Measurements from ENCODE around the gene RPL31.

Gene RPL31

GRCh38 chr2:100976061-100976460 is 26.0 kb upstream of the RPL31 start:
- no peak overlapping the region for H3K4me3 ChIP-seq (ENCODE audit: low read depth, low read length)
- no peaks in the 10 kb centered on the region for H3K36me3 ChIP-seq (ENCODE audit: control insufficient read depth, insufficient read depth, low read length)
- no peak overlapping the region for H3K27ac ChIP-seq (ENCODE audit: low read depth, low read length)
- H3K4me1 ChIP-seq (ENCODE audit: control insufficient read depth, insufficient read depth, low read length), result peaks cover 5% of the 10 kb centered on the region
- H3K9me3 ChIP-seq (ENCODE audit: control insufficient read depth, insufficient read depth, low read depth, low read length), result no peaks in the 10 kb centered on the region
- H3K9ac ChIP-seq (ENCODE audit: low read length), result no peak overlapping the region
- no peaks in the 10 kb centered on the region for H3K27me3 ChIP-seq (ENCODE audit: control insufficient read depth, insufficient read depth, low read length)

- Histone ChIP-seq H3K27ac (ENCODE audit: low read depth, low read length) (no peak overlapping the region), H3K4me1 (ENCODE audit: control insufficient read depth, insufficient read depth, low read length) (peaks cover 11% of the 10 kb centered on the region), H3K27me3 (ENCODE audit: control insufficient read depth, insufficient read depth, low read length) (no peaks in the 10 kb centered on the region), H3K36me3 (ENCODE audit: control insufficient read depth, insufficient read depth, low read length) (no peaks in the 10 kb centered on the region), H3K4me3 (ENCODE audit: low read depth, low read length) (no peak overlapping the region), H3K9ac (ENCODE audit: low read length) (no peak overlapping the region), H3K9me3 (ENCODE audit: control insufficient read depth, insufficient read depth, low read depth, low read length) (no peaks in the 10 kb centered on the region)
Measured at GRCh38 chr2:100976645-100977391, 25.3 kb upstream of the RPL31 start.

DNA sequence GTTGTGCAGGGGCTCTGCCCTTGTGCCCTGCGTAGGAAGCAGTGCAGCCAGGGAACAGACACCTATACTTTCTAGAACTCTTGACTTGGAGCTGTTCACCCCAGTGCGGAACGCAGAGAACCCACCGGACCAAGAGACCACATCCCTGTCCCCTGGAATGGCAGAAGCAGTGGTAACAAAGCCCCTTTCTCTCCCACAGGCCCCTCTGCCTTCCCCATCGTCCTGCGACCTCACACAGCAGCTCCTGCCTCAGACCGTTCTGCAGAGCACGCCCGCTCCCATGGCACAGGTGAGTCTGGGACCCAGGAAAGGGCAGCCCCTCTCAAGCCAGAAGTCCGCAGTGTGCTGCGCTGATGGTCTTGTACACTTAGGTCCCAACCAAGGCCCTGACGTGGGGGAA is 24.6 kb upstream of the RPL31 start:
- Histone ChIP-seq H3K9ac (ENCODE audit: low read length) (no peak overlapping the region), H3K4me1 (ENCODE audit: control insufficient read depth, insufficient read depth, low read length) (peaks cover 18% of the 10 kb centered on the region), H3K4me3 (ENCODE audit: low read depth, low read length) (no peak overlapping the region), H3K27me3 (ENCODE audit: control insufficient read depth, insufficient read depth, low read length) (no peaks in the 10 kb centered on the region), H3K9me3 (ENCODE audit: control insufficient read depth, insufficient read depth, low read depth, low read length) (no peaks in the 10 kb centered on the region), H3K27ac (ENCODE audit: low read depth, low read length) (no peak overlapping the region), H3K36me3 (ENCODE audit: control insufficient read depth, insufficient read depth, low read length) (no peaks in the 10 kb centered on the region)

DNA sequence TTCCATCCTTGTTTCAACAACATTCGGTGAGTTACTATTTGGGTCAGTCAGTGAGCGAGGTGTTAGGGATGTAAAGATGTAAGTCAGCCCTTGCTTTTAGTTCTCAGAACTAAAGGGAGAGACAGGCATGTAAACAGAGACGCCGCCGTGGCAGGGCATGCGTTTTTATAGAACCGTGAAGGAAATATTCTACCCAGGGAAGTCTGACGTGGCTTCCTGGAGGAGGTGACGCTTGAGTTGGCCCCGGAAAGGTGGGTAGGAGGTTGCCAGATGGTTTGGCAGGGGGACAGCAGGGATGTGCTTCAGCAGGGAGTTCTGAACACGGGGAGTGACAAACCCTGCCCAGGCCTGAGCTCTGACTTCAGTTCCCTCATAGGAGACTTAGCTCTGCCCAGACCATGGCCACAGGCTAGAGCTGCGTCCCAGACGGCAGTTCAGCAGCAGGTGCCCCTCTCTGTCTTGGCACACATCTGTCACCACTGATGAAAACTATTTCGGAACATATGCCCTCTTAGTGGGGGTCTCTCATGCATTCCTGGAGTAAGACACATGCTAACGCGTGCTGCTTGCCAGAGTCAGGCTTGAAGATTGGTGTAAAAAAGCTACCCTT is 23.4 kb upstream of the RPL31 start:
- Histone ChIP-seq H3K9ac (ENCODE audit: low read length) (no peak overlapping the region), H3K27ac (ENCODE audit: low read depth, low read length) (no peak overlapping the region), H3K9me3 (ENCODE audit: control insufficient read depth, insufficient read depth, low read depth, low read length) (no peaks in the 10 kb centered on the region), H3K27me3 (ENCODE audit: control insufficient read depth, insufficient read depth, low read length) (no peaks in the 10 kb centered on the region), H3K4me1 (ENCODE audit: control insufficient read depth, insufficient read depth, low read length) (peaks cover 18% of the 10 kb centered on the region), H3K4me3 (ENCODE audit: low read depth, low read length) (no peak overlapping the region), H3K36me3 (ENCODE audit: control insufficient read depth, insufficient read depth, low read length) (no peaks in the 10 kb centered on the region)

- Histone ChIP-seq H3K36me3 (ENCODE audit: control insufficient read depth, insufficient read depth, low read length) (no peaks in the 10 kb centered on the region), H3K4me3 (ENCODE audit: low read depth, low read length) (no peak overlapping the region), H3K27me3 (ENCODE audit: control insufficient read depth, insufficient read depth, low read length) (no peaks in the 10 kb centered on the region), H3K9ac (ENCODE audit: low read length) (no peak overlapping the region), H3K27ac (ENCODE audit: low read depth, low read length) (no peak overlapping the region), H3K9me3 (ENCODE audit: control insufficient read depth, insufficient read depth, low read depth, low read length) (no peaks in the 10 kb centered on the region), H3K4me1 (ENCODE audit: control insufficient read depth, insufficient read depth, low read length) (peaks cover 18% of the 10 kb centered on the region)
Measured at GRCh38 chr2:100980046-100980445, 22.0 kb upstream of the RPL31 start.

DNA sequence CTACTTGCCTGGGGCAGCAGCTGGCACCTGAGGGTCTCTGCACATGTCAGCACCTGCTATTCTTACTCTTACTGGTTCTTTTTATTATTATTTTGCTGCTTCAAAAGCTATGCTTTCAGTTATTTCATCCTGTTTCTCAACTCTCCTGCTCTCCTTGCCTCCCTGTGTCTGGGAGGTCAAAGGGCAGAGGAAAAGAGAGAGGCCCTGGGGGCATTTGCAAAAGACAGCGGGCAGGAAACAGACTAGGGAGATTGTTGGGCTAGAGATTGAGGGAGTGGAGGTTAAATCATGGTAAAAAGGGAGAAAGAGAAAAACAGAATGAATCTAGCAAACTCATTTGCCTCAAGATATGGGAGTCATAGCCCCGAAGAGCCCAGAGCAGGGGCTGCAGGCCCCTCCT is 21.1 kb upstream of the RPL31 start:
- Histone ChIP-seq H3K9ac (ENCODE audit: low read length) (no peak overlapping the region), H3K27me3 (ENCODE audit: control insufficient read depth, insufficient read depth, low read length) (no peaks in the 10 kb centered on the region), H3K27ac (ENCODE audit: low read depth, low read length) (no peak overlapping the region), H3K36me3 (ENCODE audit: control insufficient read depth, insufficient read depth, low read length) (no peaks in the 10 kb centered on the region), H3K9me3 (ENCODE audit: control insufficient read depth, insufficient read depth, low read depth, low read length) (no peaks in the 10 kb centered on the region), H3K4me1 (ENCODE audit: control insufficient read depth, insufficient read depth, low read length) (peaks cover 18% of the 10 kb centered on the region), H3K4me3 (ENCODE audit: low read depth, low read length) (no peak overlapping the region)

DNA sequence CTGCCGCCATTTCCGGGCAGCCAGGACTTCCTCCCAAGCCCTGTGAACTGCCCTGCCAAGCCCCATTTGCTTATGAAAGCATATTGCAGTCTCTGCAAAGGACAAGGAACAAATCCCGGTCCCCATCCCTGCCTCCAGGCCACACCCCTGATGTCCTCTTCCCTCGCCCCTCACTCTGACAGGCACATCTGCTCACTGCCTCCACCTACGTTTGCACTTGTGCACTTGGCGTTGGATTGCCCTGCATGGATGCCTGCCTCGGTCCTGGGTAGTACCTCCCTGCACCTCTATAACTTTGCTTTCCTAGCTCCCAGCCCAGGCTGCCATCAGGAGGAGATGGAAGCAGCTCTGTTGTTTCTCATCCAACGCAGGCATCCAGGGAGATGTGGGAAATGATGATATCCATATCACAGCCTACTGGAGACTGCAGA is 19.6 kb upstream of the RPL31 start:
- no peak overlapping the region for H3K27ac ChIP-seq (ENCODE audit: low read depth, low read length)
- no peaks in the 10 kb centered on the region for H3K9me3 ChIP-seq (ENCODE audit: control insufficient read depth, insufficient read depth, low read depth, low read length)
- no peak overlapping the region for H3K9ac ChIP-seq (ENCODE audit: low read length)
- no peak overlapping the region for H3K4me3 ChIP-seq (ENCODE audit: low read depth, low read length)
- no peaks in the 10 kb centered on the region for H3K36me3 ChIP-seq (ENCODE audit: control insufficient read depth, insufficient read depth, low read length)
- H3K4me1 ChIP-seq (ENCODE audit: control insufficient read depth, insufficient read depth, low read length), result peaks cover 18% of the 10 kb centered on the region
- no peaks in the 10 kb centered on the region for H3K27me3 ChIP-seq (ENCODE audit: control insufficient read depth, insufficient read depth, low read length)

DNA sequence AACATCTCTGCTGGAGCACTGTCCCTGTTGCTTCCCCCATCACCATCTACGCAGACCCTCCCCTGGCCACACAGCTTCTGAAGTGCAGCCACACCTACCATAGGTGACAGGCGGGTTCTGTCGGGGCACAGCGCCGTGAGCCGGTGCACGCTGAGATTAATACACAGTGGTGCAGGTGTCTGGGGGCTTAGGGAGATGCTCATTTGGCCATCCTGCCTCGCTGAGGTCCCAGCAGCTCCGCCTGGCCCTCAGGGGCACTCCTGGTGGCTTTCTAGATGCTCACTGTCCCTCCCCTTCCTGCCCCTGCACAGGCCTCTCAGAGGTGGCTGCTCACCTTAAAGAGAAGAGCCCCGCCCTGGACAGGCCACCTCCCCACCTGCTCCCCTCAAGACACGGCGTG is 18.9 kb upstream of the RPL31 start:
- Histone ChIP-seq H3K9ac (ENCODE audit: low read length) (no peak overlapping the region), H3K4me3 (ENCODE audit: low read depth, low read length) (no peak overlapping the region), H3K9me3 (ENCODE audit: control insufficient read depth, insufficient read depth, low read depth, low read length) (no peaks in the 10 kb centered on the region), H3K4me1 (ENCODE audit: control insufficient read depth, insufficient read depth, low read length) (peaks cover 18% of the 10 kb centered on the region), H3K27me3 (ENCODE audit: control insufficient read depth, insufficient read depth, low read length) (no peaks in the 10 kb centered on the region), H3K36me3 (ENCODE audit: control insufficient read depth, insufficient read depth, low read length) (no peaks in the 10 kb centered on the region), H3K27ac (ENCODE audit: low read depth, low read length) (no peak overlapping the region)

GRCh38 chr2:100983684-100984310 is 18.3 kb upstream of the RPL31 start:
- Histone ChIP-seq H3K4me1 (ENCODE audit: control insufficient read depth, insufficient read depth, low read length) (peaks cover 18% of the 10 kb centered on the region), H3K27me3 (ENCODE audit: control insufficient read depth, insufficient read depth, low read length) (no peaks in the 10 kb centered on the region), H3K36me3 (ENCODE audit: control insufficient read depth, insufficient read depth, low read length) (no peaks in the 10 kb centered on the region), H3K9ac (ENCODE audit: low read length) (no peak overlapping the region), H3K9me3 (ENCODE audit: control insufficient read depth, insufficient read depth, low read depth, low read length) (no peaks in the 10 kb centered on the region), H3K4me3 (ENCODE audit: low read depth, low read length) (no peak overlapping the region), H3K27ac (ENCODE audit: low read depth, low read length) (no peak overlapping the region)

DNA sequence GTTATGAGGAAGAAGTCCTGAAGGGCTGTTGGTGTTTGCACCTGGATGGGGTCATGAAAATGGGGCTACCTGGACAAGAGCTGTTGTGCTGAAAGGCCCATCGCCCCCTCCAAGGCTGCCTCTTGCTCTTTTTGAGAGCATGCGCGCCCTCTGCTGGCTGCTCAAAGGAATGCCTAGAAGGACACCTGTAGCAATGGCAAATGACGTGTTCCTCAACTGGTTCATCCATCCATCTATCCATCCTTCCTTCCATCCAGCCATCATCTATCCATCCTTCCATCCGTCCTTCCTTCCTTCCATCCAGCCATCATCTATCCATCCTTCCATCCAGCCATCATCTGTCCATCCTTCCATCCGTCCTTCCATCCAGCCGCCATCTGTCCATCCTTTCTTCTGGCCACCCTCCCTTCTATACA is 17.2 kb upstream of the RPL31 start:
- no peaks in the 10 kb centered on the region for H3K27me3 ChIP-seq (ENCODE audit: control insufficient read depth, insufficient read depth, low read length)
- H3K9me3 ChIP-seq (ENCODE audit: control insufficient read depth, insufficient read depth, low read depth, low read length), result no peaks in the 10 kb centered on the region
- no peak overlapping the region for H3K9ac ChIP-seq (ENCODE audit: low read length)
- H3K27ac ChIP-seq (ENCODE audit: low read depth, low read length), result no peak overlapping the region
- H3K4me1 ChIP-seq (ENCODE audit: control insufficient read depth, insufficient read depth, low read length), result peaks cover 18% of the 10 kb centered on the region
- no peak overlapping the region for H3K4me3 ChIP-seq (ENCODE audit: low read depth, low read length)
- H3K36me3 ChIP-seq (ENCODE audit: control insufficient read depth, insufficient read depth, low read length), result no peaks in the 10 kb centered on the region

DNA sequence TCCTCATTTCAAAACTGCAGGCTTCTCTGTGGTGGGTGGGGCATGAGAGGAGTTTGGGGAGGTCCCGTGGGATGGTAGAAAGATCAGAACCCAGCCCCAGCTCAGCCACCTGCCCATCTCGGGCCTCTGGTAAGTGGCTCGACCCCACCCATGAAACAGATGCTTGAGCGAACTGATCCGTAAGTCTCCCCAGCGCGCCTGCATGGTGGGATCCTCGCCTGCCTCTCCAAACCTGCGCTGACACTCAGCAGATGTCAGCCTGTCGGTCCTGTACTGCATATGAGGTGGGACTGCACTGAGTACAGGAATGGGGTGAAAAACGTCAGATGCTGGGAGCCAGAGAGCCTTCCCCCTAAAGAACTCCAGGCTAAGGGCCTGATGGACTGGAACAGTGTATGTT is 15.9 kb upstream of the RPL31 start:
- H3K36me3 ChIP-seq (ENCODE audit: control insufficient read depth, insufficient read depth, low read length), result no peaks in the 10 kb centered on the region
- H3K27me3 ChIP-seq (ENCODE audit: control insufficient read depth, insufficient read depth, low read length), result no peaks in the 10 kb centered on the region

More for the DNA sequence above, 15.9 kb upstream of the RPL31 start:
- H3K9ac ChIP-seq (ENCODE audit: low read length), result no peak overlapping the region
- H3K4me3 ChIP-seq (ENCODE audit: low read depth, low read length), result no peak overlapping the region
- no peaks in the 10 kb centered on the region for H3K9me3 ChIP-seq (ENCODE audit: control insufficient read depth, insufficient read depth, low read depth, low read length)
- peaks cover 12% of the 10 kb centered on the region for H3K4me1 ChIP-seq (ENCODE audit: control insufficient read depth, insufficient read depth, low read length)
- H3K27ac ChIP-seq (ENCODE audit: low read depth, low read length), result no peak overlapping the region

Data from HUES6 (cell line).